Mucosa of descending colon (tissue), 3 donors: Measurements from ENCODE around the gene C1QL4. TPM values are rescaled to one million over a fixed set of nuclear protein-coding genes. Genes with fewer than 3 reads are reported as not detected.
A peak's percentile ranks its signal among the peaks of the same experiment; 100 is the strongest.
"Not testable (repeated sequence)": the region's sequence is repeated elsewhere in the genome, so short reads cannot be mapped to it uniquely, and the experiment has no call there.

Source experiments
- ATAC-seq: fragments of 200-7000 bp; cut with Tn5 transposase; one replicate; pipeline ENCODE4 v1.9.1; 2020; ENCODE audit warnings: mild to moderate bottlenecking, moderate library complexity
- DNase-seq, 3 donors: peaks; one replicate each; pipeline ENCODE4 v3.0.0-alpha.2; 2020
- H3K36me3 ChIP-seq: fragments of 200-600 bp; one replicate; pipeline ENCODE4 v1.8.0; 2021; ENCODE audit warnings: low read depth, mild to moderate bottlenecking
- H3K4me1 ChIP-seq: fragments of 200-600 bp; one replicate; pipeline ENCODE4 v1.8.0; 2021; ENCODE audit warnings: low read depth, mild to moderate bottlenecking
- H3K4me3 ChIP-seq: fragments of 200-600 bp; one replicate; pipeline ENCODE4 v1.8.0; 2021; ENCODE audit warnings: mild to moderate bottlenecking
- H3K9me3 ChIP-seq: fragments of 200-600 bp; one replicate; pipeline ENCODE4 v1.8.0; 2021; ENCODE audit warnings: mild to moderate bottlenecking
- CTCF ChIP-seq: fragments of 200-600 bp; IDR thresholded peaks from one replicate; pipeline ENCODE4 v1.8.0; 2022; ENCODE audit warnings: antibody characterized with exemption, mild to moderate bottlenecking
- intact Hi-C, 2 donors: fragments of 100-400 bp; cut with DNase I in 1 of 2; cut with micrococcal nuclease in 1 of 2; formaldehyde crosslinking; loops; one replicate each; pipeline versions ENCODE4 v1.11.0 to v1.11.1; 2022; cut with DNase I, micrococcal nuclease
- total RNA-seq, 3 donors: library from RNA; stranded (reverse); fragmentation: NEBNext Ultra II Directional in 2 of 3; extraction: Animal tissue kit (Norgen Biotek cat#: 25700) in 2 of 3; gene quantifications; one replicate each; pipeline versions ENCODE4 v1.2.1 to v1.2.4, GENCODE V29; 2021 to 2023
- donor health status: DM: no; HTN: no; CAD: no; lungs with moderate emphysema.
- donor health status: DM: no; HTN: no; CAD: no.
- donor health status: DM: no; HTN: yes; CAD: no.

Gene C1QL4
- total RNA-seq, 3 donors from 2014 or later, result not detected

- intact Hi-C loops, result no loop called here
- H3K36me3 ChIP-seq, result no peaks in the 10 kb centered on the region
- TF ChIP-seq CTCF, result no peak
- ATAC-seq (no peak), DNase-seq (no peak)
- H3K9me3 ChIP-seq, result no peaks in the 10 kb centered on the region
- H3K4me1 ChIP-seq, result peaks cover 14% of the 10 kb centered on the region
- H3K4me3 ChIP-seq, result no peak overlapping the region
These were observed 11.4 kb downstream of the C1QL4 start for GRCh38 chr12:49325606-49326005.

GRCh38 chr12:49323524-49324097 is 13.4 kb downstream of the C1QL4 start:
- no peak for ATAC-seq
- intact Hi-C loops, result no loop called here
- Histone ChIP-seq H3K4me1 (peaks cover 14% of the 10 kb centered on the region), H3K4me3 (peak overlapping the region; percentile 22), H3K9me3 (no peaks in the 10 kb centered on the region), H3K36me3 (no peaks in the 10 kb centered on the region)
- DNase-seq, result no peak
- TF ChIP-seq CTCF, result no peak

GRCh38 chr12:49322708-49323523 is 14.1 kb downstream of the C1QL4 start, which contains the start of gene TROAP:
TROAP (plus strand) TSS chr12:49323255; CDS start chr12:49323609, 354 bp downstream.
- H3K9me3 ChIP-seq, result no peaks in the 10 kb centered on the region
- DNase-seq, result peak; percentile 96 to 98 (median 97)
- peak; percentile 100 for ATAC-seq
- no peaks in the 10 kb centered on the region for H3K36me3 ChIP-seq
- TF ChIP-seq CTCF, result no peak
- H3K4me1 ChIP-seq, result peaks cover 14% of the 10 kb centered on the region
- intact Hi-C loops, result no loop called here
- peak within 1 kb of the TSS; percentile 32 for H3K4me3 ChIP-seq

GRCh38 chr12:49322367-49322707 is 14.7 kb downstream of the C1QL4 start:
- Histone ChIP-seq H3K4me3 (peak overlapping the region; percentile 32), H3K4me1 (peaks cover 14% of the 10 kb centered on the region), H3K9me3 (no peaks in the 10 kb centered on the region), H3K36me3 (no peaks in the 10 kb centered on the region)
- ATAC-seq, result no peak
- intact Hi-C loops, result no loop called here
- DNase-seq, result no peak
- no peak for TF ChIP-seq CTCF

GRCh38 chr12:49320411-49321103 is 16.4 kb downstream of the C1QL4 start:
- peaks cover 14% of the 10 kb centered on the region for H3K4me1 ChIP-seq
- DNase-seq, H3K36me3 ChIP-seq, intact Hi-C loops, H3K4me3 ChIP-seq, ATAC-seq, H3K9me3 ChIP-seq: not testable (repeated sequence)

GRCh38 chr12:49317118-49317517 is 19.9 kb downstream of the C1QL4 start:
- intact Hi-C loops, ATAC-seq, H3K9me3 ChIP-seq, DNase-seq, H3K36me3 ChIP-seq, H3K4me1 ChIP-seq, H3K4me3 ChIP-seq: not testable (repeated sequence)
